ENCODE measurements around the gene SFSWAP. TPM values are rescaled to one million over a fixed set of nuclear protein-coding genes. Genes with fewer than 3 reads are reported as not detected.
A peak's percentile ranks its signal among the peaks of the same experiment; 100 is the strongest.
"Not testable (repeated sequence)": the region's sequence is repeated elsewhere in the genome, so short reads cannot be mapped to it uniquely, and the experiment has no call there.

Gene SFSWAP
- total RNA-seq, 1 experiment from 2014 or later: 68.8 TPM

DNA sequence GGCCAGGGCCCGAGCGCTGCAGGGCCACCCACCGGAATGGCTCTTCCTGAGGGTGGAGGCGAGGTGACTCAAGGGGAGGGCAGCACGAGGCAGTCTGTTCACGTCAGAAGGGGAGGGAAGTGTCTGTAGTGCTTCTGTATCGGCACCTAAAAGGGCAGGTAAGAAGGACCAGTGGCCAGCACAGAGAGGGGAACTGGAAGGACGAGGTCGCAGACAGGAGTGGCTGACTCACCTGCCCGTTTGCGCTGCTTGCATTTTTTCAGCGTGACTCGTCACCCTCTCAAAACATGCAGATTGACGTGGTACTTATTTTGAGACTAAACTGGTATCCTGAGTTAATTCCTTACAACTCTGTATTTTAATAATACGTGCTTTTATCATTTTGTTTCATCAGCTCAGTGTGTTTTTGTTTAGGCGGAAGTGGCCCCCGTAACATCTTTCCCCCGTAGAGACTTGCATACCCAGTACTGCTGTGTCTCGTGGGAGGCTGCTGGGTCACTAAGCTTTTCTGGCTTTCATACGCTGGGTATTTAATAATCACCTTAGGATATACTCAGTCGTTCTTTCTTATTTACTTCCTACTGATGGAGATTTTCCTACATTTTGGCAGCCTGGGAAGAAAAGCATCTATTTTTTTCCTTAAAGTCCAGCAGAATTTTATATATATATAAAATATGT, 26.4 kb downstream of the SFSWAP start:
- Mint-ChIP-seq H3K4me1 (ENCODE audit: insufficient read depth, unreplicated experiment) (peaks cover 10% of the 10 kb centered on the region), H3K27ac (ENCODE audit: low read depth, unreplicated experiment) (peak overlapping the region; percentile 65), H3K9me3 (ENCODE audit: unreplicated experiment) (no peaks in the 10 kb centered on the region), H3K36me3 (ENCODE audit: insufficient read depth, unreplicated experiment) (peaks cover 71% of the 10 kb centered on the region), H3K4me3 (ENCODE audit: unreplicated experiment) (peak overlapping the region; percentile 61), H3K27me3 (ENCODE audit: insufficient read depth, unreplicated experiment) (no peaks in the 10 kb centered on the region)
- intact Hi-C loops (cut with micrococcal nuclease): no loop called here
- ChIA-PET CTCF (interaction anchor here (0.7 to 2.6 kb wide), 4 partner anchors 18 to 633 kb away, joined by 3 to 7 read pairs (median 4); partner anchors contain the start of gene EP400), POLR2A (interaction anchor here (0.7 to 3.1 kb wide), 10 partner anchors 10 to 689 kb away, joined by 3 to 15 read pairs (median 4); partner anchors contain the start of genes EP400 and SFSWAP)
- TF ChIP-seq, protein P1, sequence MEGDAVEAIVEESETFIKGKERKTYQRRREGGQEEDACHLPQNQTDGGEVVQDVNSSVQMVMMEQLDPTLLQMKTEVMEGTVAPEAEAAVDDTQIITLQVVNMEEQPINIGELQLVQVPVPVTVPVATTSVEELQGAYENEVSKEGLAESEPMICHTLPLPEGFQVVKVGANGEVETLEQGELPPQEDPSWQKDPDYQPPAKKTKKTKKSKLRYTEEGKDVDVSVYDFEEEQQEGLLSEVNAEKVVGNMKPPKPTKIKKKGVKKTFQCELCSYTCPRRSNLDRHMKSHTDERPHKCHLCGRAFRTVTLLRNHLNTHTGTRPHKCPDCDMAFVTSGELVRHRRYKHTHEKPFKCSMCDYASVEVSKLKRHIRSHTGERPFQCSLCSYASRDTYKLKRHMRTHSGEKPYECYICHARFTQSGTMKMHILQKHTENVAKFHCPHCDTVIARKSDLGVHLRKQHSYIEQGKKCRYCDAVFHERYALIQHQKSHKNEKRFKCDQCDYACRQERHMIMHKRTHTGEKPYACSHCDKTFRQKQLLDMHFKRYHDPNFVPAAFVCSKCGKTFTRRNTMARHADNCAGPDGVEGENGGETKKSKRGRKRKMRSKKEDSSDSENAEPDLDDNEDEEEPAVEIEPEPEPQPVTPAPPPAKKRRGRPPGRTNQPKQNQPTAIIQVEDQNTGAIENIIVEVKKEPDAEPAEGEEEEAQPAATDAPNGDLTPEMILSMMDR (IDR thresholded peaks at IDR 0.05; ENCODE audit: unreplicated experiment): no peak
- peak; percentile 81 for DNase-seq (ENCODE audit: unreplicated experiment)
- TSS peak; percentile 65 for BruUV-seq (replicated peaks)

DNA sequence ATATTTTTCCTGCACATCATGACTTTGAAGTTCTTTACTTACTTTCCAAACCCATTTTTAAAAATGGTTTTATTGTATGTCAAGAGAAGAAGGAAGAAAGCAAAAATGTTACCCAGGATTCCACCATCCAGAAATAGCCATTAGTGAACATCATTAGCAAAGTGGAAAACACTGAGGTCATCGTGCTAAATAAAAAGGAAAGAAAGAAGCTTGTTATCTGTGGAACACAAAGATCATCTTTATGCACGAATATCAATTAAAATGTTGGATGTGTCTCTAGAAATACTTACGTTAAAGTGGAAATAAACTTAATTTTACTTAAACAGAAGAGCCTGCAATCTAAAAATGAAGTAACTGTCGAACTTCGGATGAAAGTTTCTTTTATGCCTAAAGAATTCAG, 27.3 kb downstream of the SFSWAP start:
- TF ChIP-seq, protein P1 (IDR thresholded peaks at IDR 0.05; ENCODE audit: unreplicated experiment): no peak
- CTCF ChIA-PET: interaction anchor here (0.6 to 2.6 kb wide), 4 partner anchors 17 to 634 kb away, joined by 3 to 7 read pairs (median 4); no protein-coding TSS in a partner anchor
- POLR2A ChIA-PET: interaction anchor here (0.7 to 3.1 kb wide), 5 partner anchors 17 to 239 kb away, joined by 3 to 15 read pairs (median 5); partner anchors contain the start of gene SFSWAP
- intact Hi-C loops (cut with micrococcal nuclease): no loop called here
- no peak overlapping the region for H3K27ac Mint-ChIP-seq (ENCODE audit: low read depth, unreplicated experiment)
- peaks cover 7% of the 10 kb centered on the region for H3K9me3 Mint-ChIP-seq (ENCODE audit: unreplicated experiment)
- no peak for DNase-seq (ENCODE audit: unreplicated experiment)
- BruUV-seq (replicated peaks): no TSS peak
- no peaks in the 10 kb centered on the region for H3K27me3 Mint-ChIP-seq (ENCODE audit: insufficient read depth, unreplicated experiment)
- H3K4me1 Mint-ChIP-seq (ENCODE audit: insufficient read depth, unreplicated experiment): peaks cover 10% of the 10 kb centered on the region
- no peak overlapping the region for H3K4me3 Mint-ChIP-seq (ENCODE audit: unreplicated experiment)
- H3K36me3 Mint-ChIP-seq (ENCODE audit: insufficient read depth, unreplicated experiment): peaks cover 71% of the 10 kb centered on the region

DNA sequence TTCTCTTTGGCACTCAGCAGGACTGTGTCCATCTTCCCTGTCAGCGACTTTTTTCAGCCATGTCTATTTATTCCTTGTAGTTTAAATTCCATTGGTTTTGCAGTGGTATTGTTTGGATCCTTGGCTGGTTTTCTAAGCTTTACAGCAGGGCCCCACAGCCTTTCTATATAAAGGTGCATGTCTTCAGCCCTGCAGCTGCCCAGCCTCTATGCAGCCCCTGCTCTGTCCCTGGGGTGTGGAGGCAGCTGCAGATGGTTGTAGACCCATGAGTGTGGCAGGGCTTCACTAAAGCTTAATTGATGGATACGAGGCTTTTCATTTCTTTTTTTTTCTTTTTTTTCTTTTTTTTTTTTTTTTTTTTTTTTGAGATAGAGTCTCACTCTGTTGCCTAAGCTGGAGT, 29.7 kb downstream of the SFSWAP start:
- H3K27me3 Mint-ChIP-seq (ENCODE audit: insufficient read depth, unreplicated experiment): no peaks in the 10 kb centered on the region
- no TSS peak for BruUV-seq (replicated peaks)
- POLR2A ChIA-PET: no interaction called here
- DNase-seq (ENCODE audit: unreplicated experiment): no peak
- peaks cover 10% of the 10 kb centered on the region for H3K4me1 Mint-ChIP-seq (ENCODE audit: insufficient read depth, unreplicated experiment)
- intact Hi-C loops (cut with micrococcal nuclease): no loop called here
- TF ChIP-seq, protein P1 (IDR thresholded peaks at IDR 0.05; ENCODE audit: unreplicated experiment): no peak
- no peak overlapping the region for H3K27ac Mint-ChIP-seq (ENCODE audit: low read depth, unreplicated experiment)
- peaks cover 7% of the 10 kb centered on the region for H3K9me3 Mint-ChIP-seq (ENCODE audit: unreplicated experiment)
- CTCF ChIA-PET: no interaction called here
- no peak overlapping the region for H3K4me3 Mint-ChIP-seq (ENCODE audit: unreplicated experiment)
- peaks cover 79% of the 10 kb centered on the region for H3K36me3 Mint-ChIP-seq (ENCODE audit: insufficient read depth, unreplicated experiment)

DNA sequence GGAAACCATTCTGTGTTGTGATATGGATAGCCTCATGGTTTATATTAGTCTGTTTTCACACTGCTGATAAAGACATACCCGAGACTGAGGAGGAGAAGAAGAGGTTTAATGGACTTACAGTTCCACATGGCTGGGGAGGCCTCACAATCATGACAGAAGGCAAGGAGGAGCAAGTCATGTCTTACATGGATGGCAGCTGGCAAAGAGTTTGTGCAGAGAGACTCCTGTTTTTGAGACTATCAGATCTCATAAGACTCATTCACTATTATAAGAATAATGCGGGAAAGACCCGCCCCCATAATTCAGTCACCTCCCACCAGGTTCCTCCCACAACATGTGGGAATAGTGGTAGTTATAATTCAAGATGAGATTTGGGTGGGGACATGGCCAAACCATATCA, 31.9 kb downstream of the SFSWAP start:
- H3K27me3 Mint-ChIP-seq (ENCODE audit: insufficient read depth, unreplicated experiment); DNase-seq (ENCODE audit: unreplicated experiment); BruUV-seq (replicated peaks); intact Hi-C loops (cut with micrococcal nuclease); H3K4me3 Mint-ChIP-seq (ENCODE audit: unreplicated experiment); H3K9me3 Mint-ChIP-seq (ENCODE audit: unreplicated experiment); POLR2A ChIA-PET; H3K4me1 Mint-ChIP-seq (ENCODE audit: insufficient read depth, unreplicated experiment); H3K27ac Mint-ChIP-seq (ENCODE audit: low read depth, unreplicated experiment): not testable (repeated sequence)
- CTCF ChIA-PET: interaction anchor here (0.9 kb wide), 1 partner anchor 13 kb away, joined by 3 read pairs; no protein-coding TSS in a partner anchor
- peaks cover 93% of the 10 kb centered on the region for H3K36me3 Mint-ChIP-seq (ENCODE audit: insufficient read depth, unreplicated experiment)

DNA sequence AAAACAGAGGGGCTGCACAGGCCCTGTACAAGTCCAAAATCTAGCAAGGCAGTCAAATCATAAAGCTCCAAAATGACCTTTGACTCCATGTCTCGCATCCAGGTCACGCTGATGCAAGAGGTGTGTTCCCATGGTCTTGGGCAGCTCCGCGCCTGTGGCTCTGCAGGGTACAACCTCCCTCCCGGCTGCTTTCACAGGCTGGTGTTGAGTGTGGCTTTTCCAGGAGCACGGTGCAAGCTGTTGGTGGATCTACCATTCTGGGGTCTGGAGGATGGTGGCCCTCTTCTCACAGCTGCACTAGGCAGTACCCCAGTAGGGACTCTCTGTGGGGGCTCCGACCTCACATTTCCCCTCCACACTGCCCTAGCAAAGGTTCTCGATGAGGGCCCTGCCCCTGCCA, 32.5 kb downstream of the SFSWAP start:
- BruUV-seq (replicated peaks); H3K4me1 Mint-ChIP-seq (ENCODE audit: insufficient read depth, unreplicated experiment); H3K27me3 Mint-ChIP-seq (ENCODE audit: insufficient read depth, unreplicated experiment); DNase-seq (ENCODE audit: unreplicated experiment); H3K4me3 Mint-ChIP-seq (ENCODE audit: unreplicated experiment); H3K9me3 Mint-ChIP-seq (ENCODE audit: unreplicated experiment); H3K27ac Mint-ChIP-seq (ENCODE audit: low read depth, unreplicated experiment); intact Hi-C loops (cut with micrococcal nuclease): not testable (repeated sequence)
- H3K36me3 Mint-ChIP-seq (ENCODE audit: insufficient read depth, unreplicated experiment): peaks cover 93% of the 10 kb centered on the region
- CTCF ChIA-PET: interaction anchor here (0.9 kb wide), 1 partner anchor 12 kb away, joined by 3 read pairs; no protein-coding TSS in a partner anchor
- POLR2A ChIA-PET: interaction anchor here (0.7 kb wide), 1 partner anchor 20 kb away, joined by 3 read pairs; no protein-coding TSS in a partner anchor

DNA sequence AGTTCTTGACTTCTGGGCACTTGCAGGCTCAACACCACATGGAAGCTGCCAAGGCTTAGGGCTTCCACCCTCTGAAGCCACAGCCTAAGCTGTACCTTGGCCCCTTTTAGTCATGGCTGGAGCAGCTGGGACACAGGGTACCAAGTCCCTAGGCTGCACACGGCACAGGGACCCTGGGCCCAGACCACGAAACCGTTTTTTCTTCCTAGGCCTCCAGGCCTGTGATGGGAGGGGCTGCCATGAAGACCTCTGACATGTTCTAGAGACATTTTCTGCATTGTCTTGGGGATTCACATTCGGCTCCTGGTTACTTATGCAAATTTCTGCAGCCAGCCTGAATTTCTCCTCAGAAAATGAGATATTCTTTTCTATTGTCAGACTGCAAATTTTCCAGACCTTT, 33.0 kb downstream of the SFSWAP start:
- ChIA-PET CTCF (interaction anchor here (0.9 kb wide), 1 partner anchor 12 kb away, joined by 3 read pairs; no protein-coding TSS in a partner anchor), POLR2A (interaction anchor here (0.7 kb wide), 1 partner anchor 20 kb away, joined by 3 read pairs; no protein-coding TSS in a partner anchor)
- H3K27ac Mint-ChIP-seq (ENCODE audit: low read depth, unreplicated experiment); H3K27me3 Mint-ChIP-seq (ENCODE audit: insufficient read depth, unreplicated experiment); H3K4me1 Mint-ChIP-seq (ENCODE audit: insufficient read depth, unreplicated experiment); DNase-seq (ENCODE audit: unreplicated experiment); BruUV-seq (replicated peaks); H3K9me3 Mint-ChIP-seq (ENCODE audit: unreplicated experiment); H3K4me3 Mint-ChIP-seq (ENCODE audit: unreplicated experiment); intact Hi-C loops (cut with micrococcal nuclease): not testable (repeated sequence)
- H3K36me3 Mint-ChIP-seq (ENCODE audit: insufficient read depth, unreplicated experiment): peaks cover 94% of the 10 kb centered on the region

DNA sequence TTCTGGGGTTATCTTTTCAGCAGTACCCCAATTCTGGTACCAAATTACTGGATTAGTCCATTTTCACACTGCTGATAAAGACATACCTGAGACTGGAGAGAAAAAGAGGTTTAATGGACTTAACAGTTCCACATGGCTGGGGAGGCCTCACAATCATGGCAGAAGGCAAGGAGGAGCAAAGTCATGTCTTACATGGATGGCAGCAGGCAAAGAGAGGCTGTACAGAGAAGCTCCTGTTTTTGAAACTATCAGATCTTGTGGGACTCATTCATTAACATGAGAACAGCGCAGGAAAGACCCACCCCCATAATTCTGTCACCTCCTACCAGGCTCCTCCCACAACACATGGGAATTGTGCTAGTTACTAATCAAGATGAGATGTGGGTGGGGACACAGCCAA, 33.8 kb downstream of the SFSWAP start:
- intact Hi-C loops (cut with micrococcal nuclease); H3K27me3 Mint-ChIP-seq (ENCODE audit: insufficient read depth, unreplicated experiment); H3K9me3 Mint-ChIP-seq (ENCODE audit: unreplicated experiment); H3K4me1 Mint-ChIP-seq (ENCODE audit: insufficient read depth, unreplicated experiment); DNase-seq (ENCODE audit: unreplicated experiment); CTCF ChIA-PET; H3K4me3 Mint-ChIP-seq (ENCODE audit: unreplicated experiment); H3K27ac Mint-ChIP-seq (ENCODE audit: low read depth, unreplicated experiment); BruUV-seq (replicated peaks); POLR2A ChIA-PET: not testable (repeated sequence)
- H3K36me3 Mint-ChIP-seq (ENCODE audit: insufficient read depth, unreplicated experiment): peaks cover 88% of the 10 kb centered on the region

Data from MCF 10A (cell line).